Keratinocyte (primary cell): Measurements from ENCODE around the gene HK1. TPM values are rescaled to one million over a fixed set of nuclear protein-coding genes. Genes with fewer than 3 reads are reported as not detected.

Experiments
- DNase-seq: peaks from one replicate; pipeline ENCODE4 v3.0.0-alpha.2; 2011; ENCODE audit warnings: low read depth, missing footprints, low spot score
- FAIRE-seq: peaks from 2 replicates; lab custom pipeline; 2011; peaks lifted over from hg19 to GRCh38; lab: Jason Lieb, UNC
- H2AFZ ChIP-seq: 2 replicates; pipeline ENCODE4 v1.6.0; 2012; ENCODE audit warnings: low read length, control low read depth, inconsistent platforms; ENCODE audit not compliant: control insufficient read depth
- H3K27ac ChIP-seq: 2 replicates; pipeline ENCODE4 v1.5.1; 2011; ENCODE audit warnings: low read length; ENCODE audit not compliant: control insufficient read depth, insufficient read depth
- H3K27me3 ChIP-seq: 3 replicates; pipeline ENCODE4 v1.6.0; 2011; ENCODE audit warnings: low read length; ENCODE audit not compliant: control insufficient read depth, insufficient read depth; ENCODE audit errors: extremely low read depth
- H3K36me3 ChIP-seq, 2 experiments: 2 replicates in 1 of 2; 3 replicates in 1 of 2; pipeline ENCODE4 v1.5.1; 2011; ENCODE audit warnings: low read length in 2 of 2, mild to moderate bottlenecking in 1 of 2; ENCODE audit not compliant: control insufficient read depth in 2 of 2, insufficient read depth in 2 of 2; ENCODE audit errors: extremely low read depth in 1 of 2
- H3K4me1 ChIP-seq: 3 replicates; pipeline ENCODE4 v1.5.1; 2011; ENCODE audit warnings: low read length; ENCODE audit not compliant: control insufficient read depth, insufficient read depth; ENCODE audit errors: extremely low read depth
- H3K4me2 ChIP-seq: 3 replicates; pipeline ENCODE4 v1.6.0; 2011; ENCODE audit warnings: low read depth, low read length; ENCODE audit not compliant: control insufficient read depth, insufficient read depth; ENCODE audit errors: extremely low read depth
- H3K4me3 ChIP-seq, 3 experiments: fragments of 200-600 bp in 1 of 3; sonication (generic) in 1 of 3; 2 replicates in 2 of 3; 3 replicates in 1 of 3; pipeline ENCODE4 v1.5.1; 2011 to 2016; ENCODE audit warnings: low read length in 3 of 3, mild to moderate bottlenecking in 3 of 3, control low read depth in 2 of 3, inconsistent platforms in 1 of 3, low read depth in 1 of 3, mixed read lengths in 1 of 3, mixed run types in 1 of 3, moderate library complexity in 1 of 3; ENCODE audit not compliant: control insufficient read depth in 2 of 3, insufficient read depth in 2 of 3; ENCODE audit errors: extremely low read depth in 1 of 3
- H3K79me2 ChIP-seq: 2 replicates; pipeline ENCODE4 v1.6.0; 2012; ENCODE audit warnings: low read length; ENCODE audit not compliant: control insufficient read depth, insufficient read depth
- H3K9ac ChIP-seq: 3 replicates; pipeline ENCODE4 v1.6.0; 2011; ENCODE audit warnings: low read length; ENCODE audit not compliant: control insufficient read depth, insufficient read depth; ENCODE audit errors: extremely low read depth
- H3K9me1 ChIP-seq: 3 replicates; pipeline ENCODE4 v1.6.0; 2011; ENCODE audit warnings: low read length; ENCODE audit not compliant: control insufficient read depth, insufficient read depth; ENCODE audit errors: extremely low read depth
- H3K9me3 ChIP-seq: 2 replicates; pipeline ENCODE4 v1.5.1; 2012; ENCODE audit warnings: low read depth, low read length; ENCODE audit not compliant: control insufficient read depth
- H4K20me1 ChIP-seq: 3 replicates; pipeline ENCODE4 v1.6.0; 2011; ENCODE audit warnings: low read length; ENCODE audit not compliant: control insufficient read depth, insufficient read depth; ENCODE audit errors: extremely low read depth
- EZH2 ChIP-seq: IDR thresholded peaks from one replicate; pipeline ENCODE4 v1.6.1; 2012; ENCODE audit warnings: inconsistent platforms, mild to moderate bottlenecking, low read length, moderate library complexity
- dilution Hi-C: fragments of 300-500 bp; cut with MboI; formaldehyde crosslinking; loops from one replicate; pipeline ENCODE4 v1.7.0; 2020; ENCODE audit warnings: low sequenced_read_pairs; ENCODE audit not compliant: extremely low pct_ligation_motif_present
- polyA plus RNA-seq, 5 experiments: library from polyadenylated mRNA; depleted of rRNA in 3 of 5; stranded (reverse) in 3 of 5; stranded (forward) in 1 of 5; unstranded in 1 of 5; fragments of >200 nt; gene quantifications; 1 replicate in 1 of 5; 2 replicates in 3 of 5; 3 replicates in 1 of 5; pipeline versions ENCODE4 v1.2.1 to v1.2.3, GENCODE V29; 2011 to 2012; ENCODE audit warnings: missing spikeins in 2 of 5, low read depth in 1 of 5, low replicate concordance in 1 of 5
- TF ChIP-seq, protein P1 (sequence below), 3 experiments: IDR thresholded peaks in 1 of 3; conservative IDR thresholded peaks in 1 of 3; optimal IDR thresholded peaks in 1 of 3; 2 replicates in 2 of 3; 3 replicates in 1 of 3; pipeline versions ENCODE3 to v1.5.1; 2011; ENCODE audit warnings: low read length in 3 of 3, mild to moderate bottlenecking in 3 of 3, moderate library complexity in 2 of 3, control low read depth in 1 of 3, inconsistent platforms in 1 of 3; ENCODE audit not compliant: insufficient read depth in 2 of 3; ENCODE audit errors: extremely low read depth in 1 of 3

HK1 gene
- polyA plus RNA-seq, 1 donor (not counting 4 experiments of a cell fraction or from before 2014, with no cell fraction given): 106 TPM

DNA sequence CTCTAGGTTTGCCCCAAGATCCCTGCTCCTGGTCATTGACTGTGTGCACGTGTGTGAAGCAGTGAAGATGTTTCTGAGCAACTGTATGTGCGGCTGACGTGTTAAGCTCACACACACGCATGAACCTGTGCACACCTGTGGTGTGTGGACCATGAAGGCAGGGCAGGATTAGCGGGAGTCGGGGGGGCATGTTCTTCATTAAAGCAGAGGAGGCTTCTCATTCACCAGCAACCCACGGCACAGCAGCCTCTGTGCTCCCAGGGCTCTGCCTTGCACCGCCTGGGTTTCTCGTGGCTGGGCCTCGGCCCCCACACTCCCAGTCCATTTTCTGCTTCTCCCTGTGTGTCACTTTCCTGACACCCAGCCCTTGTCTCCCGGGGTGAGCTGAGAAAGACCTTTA is 139.2 kb downstream of the HK1 start:
- H3K79me2 ChIP-seq: no peaks in the 10 kb centered on the region
- H3K4me3 ChIP-seq: no peak overlapping the region
- no peaks in the 10 kb centered on the region for H3K36me3 ChIP-seq
- no peaks in the 10 kb centered on the region for H4K20me1 ChIP-seq
- no peak overlapping the region for H3K27ac ChIP-seq
- no peaks in the 10 kb centered on the region for H3K27me3 ChIP-seq
- H3K9me1 ChIP-seq: no peaks in the 10 kb centered on the region
- DNase-seq (no peak), FAIRE-seq (no peak)
- peaks cover 5% of the 10 kb centered on the region for H3K4me1 ChIP-seq
- no peak overlapping the region for H2AFZ ChIP-seq
- H3K9ac ChIP-seq: no peak overlapping the region
- H3K4me2 ChIP-seq: no peak overlapping the region
- dilution Hi-C loops: no loop called here
- TF ChIP-seq EZH2: no peak
- TF ChIP-seq, protein P1, sequence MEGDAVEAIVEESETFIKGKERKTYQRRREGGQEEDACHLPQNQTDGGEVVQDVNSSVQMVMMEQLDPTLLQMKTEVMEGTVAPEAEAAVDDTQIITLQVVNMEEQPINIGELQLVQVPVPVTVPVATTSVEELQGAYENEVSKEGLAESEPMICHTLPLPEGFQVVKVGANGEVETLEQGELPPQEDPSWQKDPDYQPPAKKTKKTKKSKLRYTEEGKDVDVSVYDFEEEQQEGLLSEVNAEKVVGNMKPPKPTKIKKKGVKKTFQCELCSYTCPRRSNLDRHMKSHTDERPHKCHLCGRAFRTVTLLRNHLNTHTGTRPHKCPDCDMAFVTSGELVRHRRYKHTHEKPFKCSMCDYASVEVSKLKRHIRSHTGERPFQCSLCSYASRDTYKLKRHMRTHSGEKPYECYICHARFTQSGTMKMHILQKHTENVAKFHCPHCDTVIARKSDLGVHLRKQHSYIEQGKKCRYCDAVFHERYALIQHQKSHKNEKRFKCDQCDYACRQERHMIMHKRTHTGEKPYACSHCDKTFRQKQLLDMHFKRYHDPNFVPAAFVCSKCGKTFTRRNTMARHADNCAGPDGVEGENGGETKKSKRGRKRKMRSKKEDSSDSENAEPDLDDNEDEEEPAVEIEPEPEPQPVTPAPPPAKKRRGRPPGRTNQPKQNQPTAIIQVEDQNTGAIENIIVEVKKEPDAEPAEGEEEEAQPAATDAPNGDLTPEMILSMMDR (optimal IDR thresholded peaks at IDR 0.05 in 1 of 3, IDR thresholded peaks at IDR 0.05 in 1 of 3, conservative IDR thresholded peaks at IDR 0.05 in 1 of 3; ENCODE audit: extremely low read depth in 1 of 3, insufficient read depth in 2 of 3, low read length in 3 of 3): no peak
- H3K9me3 ChIP-seq: no peaks in the 10 kb centered on the region

DNA sequence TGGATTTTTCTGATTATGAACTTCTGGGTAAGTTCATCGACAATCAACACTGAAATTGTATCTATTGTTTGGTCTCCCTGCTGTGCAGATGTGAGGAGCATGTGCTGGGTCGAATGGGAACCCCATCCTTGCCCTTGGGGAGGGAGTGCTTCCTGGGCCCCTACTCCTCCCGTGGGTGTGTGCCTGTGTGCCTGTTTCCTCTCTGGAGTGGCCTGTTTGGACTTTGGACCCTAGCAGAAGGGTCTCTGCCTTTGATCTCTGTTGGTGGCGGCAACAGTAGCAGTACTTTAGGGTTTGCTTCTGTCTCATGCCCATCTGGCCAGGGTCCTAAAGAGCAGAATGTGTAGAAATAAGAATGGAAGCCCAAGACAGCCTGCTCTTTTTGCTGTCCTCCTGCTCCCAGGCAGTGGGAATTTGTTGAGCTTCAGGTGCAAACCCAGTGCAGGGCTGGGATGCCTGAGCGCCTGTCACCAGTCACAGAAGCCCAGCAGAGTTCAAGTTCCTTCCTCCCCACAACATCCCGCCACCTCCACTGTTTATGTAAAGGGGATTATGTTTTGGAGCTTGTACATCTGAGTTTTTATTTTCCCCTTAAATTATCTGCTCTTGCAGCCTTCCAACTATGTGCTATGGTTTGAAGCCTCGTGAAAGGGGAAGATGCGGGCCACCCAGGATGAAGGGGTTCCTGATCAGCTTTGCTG is 139.9 kb downstream of the HK1 start:
- no peak overlapping the region for H3K4me3 ChIP-seq
- H3K4me1 ChIP-seq: peaks cover 5% of the 10 kb centered on the region
- FAIRE-seq (no peak), DNase-seq (no peak)
- no peak overlapping the region for H3K9ac ChIP-seq
- H3K79me2 ChIP-seq: no peaks in the 10 kb centered on the region
- H3K4me2 ChIP-seq: no peak overlapping the region
- H2AFZ ChIP-seq: no peak overlapping the region
- no peaks in the 10 kb centered on the region for H3K9me3 ChIP-seq
- dilution Hi-C loops: no loop called here
- no peaks in the 10 kb centered on the region for H4K20me1 ChIP-seq
- no peaks in the 10 kb centered on the region for H3K36me3 ChIP-seq
- H3K27me3 ChIP-seq: no peaks in the 10 kb centered on the region
- H3K27ac ChIP-seq: no peak overlapping the region
- H3K9me1 ChIP-seq: no peaks in the 10 kb centered on the region
- TF ChIP-seq EZH2: no peak
- TF ChIP-seq, protein P1 (optimal IDR thresholded peaks at IDR 0.05 in 1 of 3, IDR thresholded peaks at IDR 0.05 in 1 of 3, conservative IDR thresholded peaks at IDR 0.05 in 1 of 3; ENCODE audit: extremely low read depth in 1 of 3, insufficient read depth in 2 of 3, low read length in 3 of 3): no peak
